SJCRH30 (cell line): ENCODE results near the gene ACRBP. TPM values are rescaled to one million over a fixed set of nuclear protein-coding genes. Genes with fewer than 3 reads are reported as not detected.
A peak's percentile ranks its signal among the peaks of the same experiment; 100 is the strongest.
"Not testable (repeated sequence)": the region's sequence is repeated elsewhere in the genome, so short reads cannot be mapped to it uniquely, and the experiment has no call there.

Source experiments
- DNase-seq, 2 experiments: peaks; one replicate each; pipeline ENCODE4 v3.0.0-alpha.2; 2015 to 2020
- H3K27ac ChIP-seq: fragments of 250-450 bp; sonication (Bioruptor Pico); 2 replicates; pipeline ENCODE4 v1.5.1; 2020; ENCODE audit warnings: mild to moderate bottlenecking, moderate library complexity
- H3K27me3 ChIP-seq: fragments of 250-450 bp; sonication (Bioruptor Pico); 2 replicates; pipeline ENCODE4 v1.5.1; 2020; ENCODE audit warnings: mild to moderate bottlenecking, moderate library complexity
- H3K36me3 ChIP-seq: fragments of 250-450 bp; sonication (Bioruptor Pico); 2 replicates; pipeline ENCODE4 v1.5.1; 2020; ENCODE audit warnings: mild to moderate bottlenecking, moderate library complexity
- H3K4me1 ChIP-seq: fragments of 250-450 bp; sonication (Bioruptor Pico); 2 replicates; pipeline ENCODE4 v1.5.1; 2020; ENCODE audit warnings: mild to moderate bottlenecking, moderate library complexity
- H3K4me3 ChIP-seq: fragments of 250-450 bp; sonication (Bioruptor Pico); 2 replicates; pipeline ENCODE4 v1.5.1; 2020; ENCODE audit warnings: mild to moderate bottlenecking, moderate library complexity
- H3K9me3 ChIP-seq: fragments of 250-450 bp; sonication (Bioruptor Pico); replicated peaks from 2 replicates; pipeline ENCODE4 v1.5.1; 2020; ENCODE audit warnings: mild to moderate bottlenecking, moderate library complexity
- total RNA-seq: library from RNA; depleted of rRNA; stranded (reverse); fragments of >200 nt; shearing (Covaris generic); gene quantifications from 2 replicates; pipeline ENCODE4 v1.2.3, GENCODE V29; 2014

The ACRBP gene
- total RNA-seq, 1 experiment from 2014 or later = not detected

GRCh38 chr12:6613776-6614512, 33.3 kb downstream of the ACRBP start:
- H3K36me3 ChIP-seq = no peaks in the 10 kb centered on the region
- peak overlapping the region; percentile 1; the same call in 1 of the 2 replicates for H3K4me3 ChIP-seq
- no peaks in the 10 kb centered on the region for H3K9me3 ChIP-seq
- peaks cover 21% of the 10 kb centered on the region for H3K4me1 ChIP-seq
- DNase-seq = peak; percentile 97 to 99
- H3K27ac ChIP-seq = peak overlapping the region; percentile 27; the same call in 1 of the 2 replicates
- H3K27me3 ChIP-seq = no peaks in the 10 kb centered on the region

GRCh38 chr12:6613015-6613775, 34.0 kb downstream of the ACRBP start:
- Histone ChIP-seq H3K27ac (peak overlapping the region; percentile 90), H3K4me3 (peak overlapping the region; percentile 51), H3K4me1 (peaks cover 26% of the 10 kb centered on the region), H3K27me3 (no peaks in the 10 kb centered on the region), H3K9me3 (no peaks in the 10 kb centered on the region), H3K36me3 (no peaks in the 10 kb centered on the region)
- DNase-seq = peak; percentile 93 to 94

GRCh38 chr12:6612652-6613014, 34.6 kb downstream of the ACRBP start:
- peaks cover 32% of the 10 kb centered on the region for H3K4me1 ChIP-seq
- no peak for DNase-seq
- H3K27me3 ChIP-seq = no peaks in the 10 kb centered on the region
- H3K27ac ChIP-seq = peak overlapping the region; percentile 90; the same call in 1 of the 2 replicates
- H3K4me3 ChIP-seq = peak overlapping the region; percentile 51
- H3K36me3 ChIP-seq = no peaks in the 10 kb centered on the region
- no peaks in the 10 kb centered on the region for H3K9me3 ChIP-seq

- peaks cover 33% of the 10 kb centered on the region for H3K4me1 ChIP-seq
- peak overlapping the region; percentile 51 for H3K4me3 ChIP-seq
- peak overlapping the region; percentile 90; the same call in 1 of the 2 replicates for H3K27ac ChIP-seq
- H3K27me3 ChIP-seq = no peaks in the 10 kb centered on the region
- no peaks in the 10 kb centered on the region for H3K36me3 ChIP-seq
- DNase-seq = no peak
- H3K9me3 ChIP-seq = no peaks in the 10 kb centered on the region
These were observed 35.0 kb downstream of the ACRBP start for GRCh38 chr12:6612247-6612646.

GRCh38 chr12:6608592-6609281, 38.5 kb downstream of the ACRBP start:
- H3K36me3 ChIP-seq = peaks cover 15% of the 10 kb centered on the region
- peak; percentile 25 to 35 for DNase-seq
- H3K27me3 ChIP-seq = no peaks in the 10 kb centered on the region
- peaks cover 45% of the 10 kb centered on the region for H3K4me1 ChIP-seq
- no peaks in the 10 kb centered on the region for H3K9me3 ChIP-seq
- no peak overlapping the region for H3K27ac ChIP-seq
- no peak overlapping the region for H3K4me3 ChIP-seq

GRCh38 chr12:6607751-6608591, 39.3 kb downstream of the ACRBP start:
- no peaks in the 10 kb centered on the region for H3K9me3 ChIP-seq
- peak overlapping the region; percentile 24; the same call in 1 of the 2 replicates for H3K27ac ChIP-seq
- H3K36me3 ChIP-seq = peaks cover 19% of the 10 kb centered on the region
- H3K4me3 ChIP-seq = peak overlapping the region; percentile 27; the same call in 1 of the 2 replicates
- H3K27me3 ChIP-seq = no peaks in the 10 kb centered on the region
- peak; percentile 66 to 82 for DNase-seq
- peaks cover 46% of the 10 kb centered on the region for H3K4me1 ChIP-seq

GRCh38 chr12:6606331-6607131, 40.7 kb downstream of the ACRBP start:
- H3K36me3 ChIP-seq = peaks cover 33% of the 10 kb centered on the region
- H3K27ac ChIP-seq = peak overlapping the region; percentile 21; the same call in 1 of the 2 replicates
- H3K4me1 ChIP-seq = peaks cover 42% of the 10 kb centered on the region
- peak overlapping the region; percentile 91 for H3K4me3 ChIP-seq
- DNase-seq = peak; percentile 53 to 58
- H3K9me3 ChIP-seq = no peaks in the 10 kb centered on the region
- no peaks in the 10 kb centered on the region for H3K27me3 ChIP-seq

- H3K4me1 ChIP-seq = peaks cover 39% of the 10 kb centered on the region
- H3K4me3 ChIP-seq = peak overlapping the region; percentile 91
- H3K9me3 ChIP-seq = no peaks in the 10 kb centered on the region
- no peak for DNase-seq
- H3K27ac ChIP-seq = no peak overlapping the region
- peaks cover 42% of the 10 kb centered on the region for H3K36me3 ChIP-seq
- H3K27me3 ChIP-seq = no peaks in the 10 kb centered on the region
These were observed 41.6 kb downstream of the ACRBP start for GRCh38 chr12:6605421-6606330.

- Histone ChIP-seq H3K4me3 (peak overlapping the region; percentile 91), H3K27ac (no peak overlapping the region), H3K27me3 (no peaks in the 10 kb centered on the region), H3K9me3 (no peaks in the 10 kb centered on the region), H3K36me3 (peaks cover 54% of the 10 kb centered on the region), H3K4me1 (peaks cover 39% of the 10 kb centered on the region)
- DNase-seq = no peak
These were observed 42.8 kb downstream of the ACRBP start for GRCh38 chr12:6604259-6605029.

GRCh38 chr12:6603095-6603567, 44.1 kb downstream of the ACRBP start:
- Histone ChIP-seq H3K4me3 (0 out of 2 replicates have a peak overlapping the region, but pooled peaks have one; percentile 13), H3K4me1 (peaks cover 33% of the 10 kb centered on the region), H3K9me3 (no peaks in the 10 kb centered on the region), H3K27ac (peak overlapping the region; percentile 22; the same call in 1 of the 2 replicates), H3K27me3 (no peaks in the 10 kb centered on the region), H3K36me3 (peaks cover 67% of the 10 kb centered on the region)
- DNase-seq = peak; percentile 87 to 88

- H3K4me3 ChIP-seq = no peak overlapping the region
- no peak for DNase-seq
- H3K27ac ChIP-seq = peak overlapping the region; percentile 22; the same call in 1 of the 2 replicates
- H3K27me3 ChIP-seq = no peaks in the 10 kb centered on the region
- H3K4me1 ChIP-seq = peaks cover 27% of the 10 kb centered on the region
- peaks cover 73% of the 10 kb centered on the region for H3K36me3 ChIP-seq
- no peaks in the 10 kb centered on the region for H3K9me3 ChIP-seq
These were observed 44.7 kb downstream of the ACRBP start for GRCh38 chr12:6602526-6602925.

- peaks cover 90% of the 10 kb centered on the region for H3K36me3 ChIP-seq
- DNase-seq, H3K9me3 ChIP-seq, H3K27ac ChIP-seq, H3K4me3 ChIP-seq, H3K4me1 ChIP-seq, H3K27me3 ChIP-seq: not testable (repeated sequence)
These were observed 51.6 kb downstream of the ACRBP start for GRCh38 chr12:6595673-6596072.
